Ovary (tissue), 9 donors: ENCODE results near the gene SPDEF. TPM values are rescaled to one million over a fixed set of nuclear protein-coding genes. Genes with fewer than 3 reads are reported as not detected.

ENCODE experiments used
- DNase-seq, 5 donors: peaks; one replicate each; pipeline ENCODE4 v3.0.0-alpha.2; 2019 to 2020
- H3K27ac ChIP-seq, 2 donors: fragments of 200-600 bp; one replicate each; pipeline versions ENCODE4 v1.5.1 to v1.8.0; 2019 to 2022
- H3K27me3 ChIP-seq: fragments of 200-600 bp; one replicate; pipeline ENCODE4 v1.8.0; 2022
- H3K36me3 ChIP-seq: fragments of 200-600 bp; sonication (generic); one replicate; pipeline ENCODE4 v1.5.1; 2019
- H3K4me1 ChIP-seq: one replicate; pipeline ENCODE4 v1.8.1; 2013; ENCODE audit warnings: mild to moderate bottlenecking, moderate library complexity; ENCODE audit not compliant: insufficient read depth
- H3K4me3 ChIP-seq: fragments of 200-600 bp; sonication (generic); one replicate; pipeline ENCODE4 v1.5.1; 2017
- H3K9me3 ChIP-seq, 2 donors: fragments of 200-600 bp in 1 of 2; sonication (generic) in 1 of 2; one replicate each; pipeline versions ENCODE4 v1.5.1 to v1.8.1; 2013 to 2019; ENCODE audit warnings: mild to moderate bottlenecking in 1 of 2, moderate library complexity in 1 of 2
- EP300 ChIP-seq: sonication (generic); formaldehyde crosslinking; IDR thresholded peaks from one replicate; pipeline ENCODE4 v1.6.1; 2017; ENCODE audit warnings: antibody characterized with exemption
- POLR2A ChIP-seq: fragments of 450-650 bp; IDR thresholded peaks from one replicate; pipeline ENCODE4 v1.6.1; 2017; ENCODE audit warnings: antibody characterized with exemption, mild to moderate bottlenecking, moderate library complexity
- WGBS, 3 donors: extraction: QIAGEN DNeasy Blood & Tissue Kit in 1 of 3; methylation state at CpG; one replicate each; pipeline versions ENCODE4 v1.1.5 to v1.1.7; 2013 to 2017; 5-methylcytosine and 5-hydroxymethylcytosine counted together
- intact Hi-C, 4 donors: fragments of 100-400 bp; cut with DNase I; formaldehyde crosslinking; loops; one replicate each; pipeline versions ENCODE4 v1.11.0 to v1.15.1; 2022 to 2023
- polyA plus RNA-seq, 2 donors: library from polyadenylated mRNA; stranded (reverse); fragments of 200-250 nt in 1 of 2; fragments of 350-450 nt in 1 of 2; fragmentation: Illumina TruSeq in 1 of 2; extraction: RNeasy Lipid Tissue Mini Kit (QIAGEN cat#74804) in 1 of 2; gene quantifications; one replicate each; pipeline ENCODE4 v1.2.3, GENCODE V29; 2013 to 2014
- total RNA-seq, 7 donors: library from RNA; depleted of rRNA in 2 of 7; stranded (reverse); fragments of >200 nt in 2 of 7; fragmentation: NEBNext Ultra II Directional in 3 of 7; extraction: Animal tissue kit (Norgen Biotek cat#: 25700) in 3 of 7; gene quantifications; one replicate each; pipeline versions ENCODE4 v1.1.0 to v1.2.4, GENCODE V29; 2016 to 2023
- TF ChIP-seq, protein P1 (sequence below), 3 donors: fragments of 450-650 bp in 2 of 3; fragments of 200-600 bp in 1 of 3; IDR thresholded peaks; one replicate each; pipeline versions ENCODE4 v1.5.1 to v1.8.0; 2016 to 2022; ENCODE audit warnings: antibody characterized with exemption in 3 of 3, mild to moderate bottlenecking in 1 of 3
- donor health status: DM: no; HTN: no; CAD: no; lungs with moderate emphysema.
- donor health status: DM: no; HTN: no; CAD: no.
- donor health status: Bipolar disorder and iron deficiency.
- donor health status: DM: yes; HTN: yes; CAD: no.
- donor health status: DM: no; HTN: no; CAD: no.
- donor health status: DM: yes; HTN: yes; CAD: no.

The SPDEF gene
- total and polyA plus RNA-seq, 9 donors, result 0.11 to 1.6 (median 0.56) TPM; not detected in 3

DNA sequence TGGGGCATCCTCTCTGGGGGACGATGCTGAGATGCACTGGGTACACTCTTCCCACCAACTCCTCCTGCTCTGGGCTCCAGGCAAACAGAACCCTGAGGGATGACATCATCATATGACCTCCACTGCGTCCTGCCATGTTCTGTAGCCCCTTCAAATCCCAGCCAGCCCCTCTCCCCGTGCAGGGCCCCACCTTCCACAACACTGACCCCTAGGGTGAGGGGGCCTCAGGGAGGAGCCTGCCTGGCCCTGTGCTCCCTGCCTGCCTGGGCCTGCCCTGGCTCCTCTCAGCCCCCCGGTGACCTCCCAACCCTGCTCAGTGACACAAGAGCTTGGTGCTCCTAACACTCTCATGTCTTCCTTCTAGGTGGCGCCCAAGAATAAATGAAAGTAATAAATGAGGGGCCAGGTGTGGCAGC is 9.6 kb upstream of the SPDEF start:
- TF ChIP-seq, protein P1, sequence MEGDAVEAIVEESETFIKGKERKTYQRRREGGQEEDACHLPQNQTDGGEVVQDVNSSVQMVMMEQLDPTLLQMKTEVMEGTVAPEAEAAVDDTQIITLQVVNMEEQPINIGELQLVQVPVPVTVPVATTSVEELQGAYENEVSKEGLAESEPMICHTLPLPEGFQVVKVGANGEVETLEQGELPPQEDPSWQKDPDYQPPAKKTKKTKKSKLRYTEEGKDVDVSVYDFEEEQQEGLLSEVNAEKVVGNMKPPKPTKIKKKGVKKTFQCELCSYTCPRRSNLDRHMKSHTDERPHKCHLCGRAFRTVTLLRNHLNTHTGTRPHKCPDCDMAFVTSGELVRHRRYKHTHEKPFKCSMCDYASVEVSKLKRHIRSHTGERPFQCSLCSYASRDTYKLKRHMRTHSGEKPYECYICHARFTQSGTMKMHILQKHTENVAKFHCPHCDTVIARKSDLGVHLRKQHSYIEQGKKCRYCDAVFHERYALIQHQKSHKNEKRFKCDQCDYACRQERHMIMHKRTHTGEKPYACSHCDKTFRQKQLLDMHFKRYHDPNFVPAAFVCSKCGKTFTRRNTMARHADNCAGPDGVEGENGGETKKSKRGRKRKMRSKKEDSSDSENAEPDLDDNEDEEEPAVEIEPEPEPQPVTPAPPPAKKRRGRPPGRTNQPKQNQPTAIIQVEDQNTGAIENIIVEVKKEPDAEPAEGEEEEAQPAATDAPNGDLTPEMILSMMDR (IDR thresholded peaks at IDR 0.05), result no peak
- TF ChIP-seq POLR2A (no peak), EP300 (no peak)
- intact Hi-C loops, result no loop called here
- 58 to 65% (median 60%) methylated on average over 5 of the region's 5 CpGs for WGBS, 3 donors

DNA sequence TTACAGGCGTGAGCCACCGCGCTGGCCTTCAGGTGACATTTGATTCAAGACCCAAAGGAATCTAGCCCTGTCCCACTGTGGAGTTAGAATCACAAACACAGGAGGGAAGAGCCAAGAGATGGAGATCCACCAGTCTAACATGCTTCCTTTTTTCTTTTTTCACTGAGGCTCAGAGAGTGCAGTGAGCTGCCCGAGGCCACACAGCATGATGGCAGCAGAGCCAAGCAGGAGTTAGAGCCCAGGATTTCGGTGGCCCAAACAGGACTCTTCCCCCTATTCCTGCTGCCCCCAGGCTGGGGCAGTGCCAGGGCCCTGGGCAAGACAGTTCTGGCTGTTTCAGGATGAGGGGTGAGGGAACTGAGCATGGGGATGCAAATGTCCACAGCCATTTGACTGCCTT is 8.1 kb upstream of the SPDEF start:
- TF ChIP-seq, protein P1 (IDR thresholded peaks at IDR 0.05), result no peak
- TF ChIP-seq EP300, result no peak
- TF ChIP-seq POLR2A, result no peak
- Histone ChIP-seq H3K4me3 (no peak overlapping the region), H3K27me3 (no peaks in the 10 kb centered on the region), H3K9me3 (no peaks in the 10 kb centered on the region), H3K27ac (no peak overlapping the region), H3K36me3 (no peaks in the 10 kb centered on the region), H3K4me1 (no peaks in the 10 kb centered on the region)
- DNase-seq, result no peak
- intact Hi-C loops, result no loop called here
- 86 to 95% (median 91%) methylated on average over 5 of the region's 5 CpGs for WGBS, 3 donors

More for the DNA sequence above, 9.6 kb upstream of the SPDEF start:
- H3K27ac ChIP-seq, result no peak overlapping the region
- no peaks in the 10 kb centered on the region for H3K9me3 ChIP-seq
- no peaks in the 10 kb centered on the region for H3K4me1 ChIP-seq
- no peak overlapping the region for H3K4me3 ChIP-seq
- H3K36me3 ChIP-seq, result no peaks in the 10 kb centered on the region
- H3K27me3 ChIP-seq, result no peaks in the 10 kb centered on the region
- DNase-seq, result no peak

DNA sequence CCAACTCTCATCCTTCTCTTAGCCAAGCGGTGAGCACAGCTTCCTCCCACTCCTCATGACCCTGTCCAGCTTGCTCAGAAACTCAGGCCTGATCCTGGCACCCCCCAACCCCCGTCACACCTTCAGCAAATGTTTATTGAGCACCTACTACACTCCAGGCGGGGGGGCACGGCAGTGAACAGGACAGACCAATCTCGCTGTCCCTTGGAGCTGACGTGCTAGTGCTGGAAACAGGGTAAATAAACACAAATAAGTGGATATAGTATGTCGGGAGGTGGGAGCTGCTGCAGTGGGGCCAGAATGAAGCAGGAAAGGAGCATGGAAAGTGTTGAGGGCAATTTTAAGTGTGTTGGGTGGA is 7.4 kb upstream of the SPDEF start:
- H3K9me3 ChIP-seq, result no peaks in the 10 kb centered on the region
- no peaks in the 10 kb centered on the region for H3K4me1 ChIP-seq
- H3K27me3 ChIP-seq, result no peaks in the 10 kb centered on the region
- 50 to 74% (median 57%) methylated on average over 7 of the region's 7 CpGs for WGBS, 3 donors
- no peak overlapping the region for H3K27ac ChIP-seq
- H3K4me3 ChIP-seq, result no peak overlapping the region
- TF ChIP-seq EP300 (no peak), POLR2A (no peak)
- TF ChIP-seq, protein P1 (IDR thresholded peaks at IDR 0.05), result no peak
- intact Hi-C loops, result no loop called here
- no peaks in the 10 kb centered on the region for H3K36me3 ChIP-seq
- no peak for DNase-seq

DNA sequence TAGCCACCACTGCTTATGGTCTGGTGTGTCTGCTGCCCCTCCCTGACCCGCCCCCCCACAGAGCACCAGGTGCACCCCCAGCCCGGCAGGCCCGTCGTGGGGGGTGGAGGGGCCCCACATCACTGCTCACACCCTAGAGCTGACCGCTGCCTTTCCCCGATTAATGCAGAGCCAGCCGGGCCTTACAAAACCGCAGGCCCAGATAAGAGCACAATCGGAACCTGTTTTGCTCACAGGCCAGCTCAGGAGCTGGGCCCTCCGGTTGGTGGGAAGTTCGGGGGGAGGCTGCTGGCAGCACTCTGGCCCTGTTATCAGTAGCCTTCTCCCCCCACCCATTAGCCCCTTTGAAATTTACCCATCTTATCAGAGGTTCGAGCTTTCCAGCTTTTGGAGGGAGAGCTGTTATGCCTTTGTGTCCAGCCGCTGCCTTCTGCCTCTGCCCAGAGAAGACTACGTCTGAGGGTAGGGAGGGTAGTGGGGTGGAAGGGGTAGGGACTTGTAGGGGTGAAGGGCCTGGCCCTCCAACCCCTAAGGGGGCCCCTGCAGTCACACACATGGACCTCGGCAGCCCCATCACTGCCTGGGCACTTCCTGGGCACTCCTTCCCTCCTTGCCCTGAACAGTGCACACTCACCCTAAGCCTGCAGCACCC is 6.9 kb upstream of the SPDEF start:
- intact Hi-C loops, result no loop called here
- Histone ChIP-seq H3K4me3 (no peak overlapping the region), H3K27ac (no peak overlapping the region), H3K27me3 (no peaks in the 10 kb centered on the region), H3K36me3 (no peaks in the 10 kb centered on the region), H3K4me1 (no peaks in the 10 kb centered on the region), H3K9me3 (no peaks in the 10 kb centered on the region)
- TF ChIP-seq, protein P1 (IDR thresholded peaks at IDR 0.05), result no peak
- TF ChIP-seq POLR2A (no peak), EP300 (no peak)
- WGBS, 3 donors, result 23 to 26% (median 23%) methylated on average over 15 of the region's 15 CpGs
- no peak for DNase-seq
